GM18502 (cell line): ENCODE data around the gene EXOSC10.
"Not testable (repeated sequence)": the region's sequence is repeated elsewhere in the genome, so short reads cannot be mapped to it uniquely, and the experiment has no call there.

ENCODE experiments used
- ATAC-seq: cut with Tn5 transposase; IDR thresholded peaks from one replicate; pipeline ENCODE4 v1.9.1; 2021; ENCODE audit warnings: mild to moderate bottlenecking; ENCODE audit not compliant: unreplicated experiment, poor library complexity

EXOSC10 gene

DNA sequence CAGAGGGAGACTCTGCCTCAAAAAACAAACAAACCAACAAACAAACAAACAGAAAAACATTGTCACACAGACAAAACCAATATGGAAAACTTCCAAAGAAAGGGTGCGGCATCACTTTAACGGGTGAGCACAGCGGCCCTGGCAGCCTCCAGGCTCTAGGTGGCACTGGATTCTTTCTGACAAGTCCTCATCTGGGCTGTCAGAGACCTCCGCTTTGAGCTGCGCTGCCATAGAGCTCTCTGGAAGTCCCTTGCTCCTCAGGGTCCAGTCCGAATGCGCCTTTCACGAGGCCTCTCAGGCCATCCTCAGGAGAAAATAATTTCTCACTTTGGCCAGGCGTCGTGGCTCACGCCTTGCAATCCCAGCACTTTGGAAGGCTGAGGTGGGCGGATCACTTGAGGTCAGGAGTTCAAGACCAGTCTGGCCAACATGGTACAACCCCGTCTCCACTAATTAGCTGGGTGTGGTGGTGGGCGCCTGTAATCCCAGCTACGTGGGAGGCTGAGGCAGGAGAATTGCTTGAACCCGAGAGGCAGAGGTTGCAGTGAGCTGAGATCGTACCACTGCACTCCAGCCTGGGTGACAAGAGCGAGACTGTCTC, 35.6 kb downstream of the EXOSC10 start:
- ATAC-seq, result not testable (repeated sequence)

DNA sequence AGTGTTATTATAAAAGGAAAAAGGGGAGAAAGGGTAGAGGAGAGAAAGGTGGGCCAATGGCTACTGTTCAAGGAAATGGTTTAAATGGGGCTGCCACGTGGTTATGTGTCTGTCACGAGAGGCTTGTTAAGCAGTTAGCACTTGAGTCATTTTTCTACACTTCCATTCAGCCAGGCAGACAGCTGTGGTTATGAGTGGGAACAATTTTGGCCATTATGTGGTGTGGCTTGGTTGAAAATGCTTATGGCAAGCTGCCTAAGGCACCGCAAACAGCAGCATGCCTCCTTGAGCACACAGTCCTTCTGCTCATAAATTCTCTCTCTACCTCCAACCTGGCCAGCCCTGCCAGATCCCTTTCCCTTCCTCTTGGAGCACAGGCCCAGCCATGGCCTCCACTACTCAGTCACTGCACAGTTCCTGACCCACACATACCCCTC, 36.7 kb downstream of the EXOSC10 start:
- ATAC-seq, result no peak

DNA sequence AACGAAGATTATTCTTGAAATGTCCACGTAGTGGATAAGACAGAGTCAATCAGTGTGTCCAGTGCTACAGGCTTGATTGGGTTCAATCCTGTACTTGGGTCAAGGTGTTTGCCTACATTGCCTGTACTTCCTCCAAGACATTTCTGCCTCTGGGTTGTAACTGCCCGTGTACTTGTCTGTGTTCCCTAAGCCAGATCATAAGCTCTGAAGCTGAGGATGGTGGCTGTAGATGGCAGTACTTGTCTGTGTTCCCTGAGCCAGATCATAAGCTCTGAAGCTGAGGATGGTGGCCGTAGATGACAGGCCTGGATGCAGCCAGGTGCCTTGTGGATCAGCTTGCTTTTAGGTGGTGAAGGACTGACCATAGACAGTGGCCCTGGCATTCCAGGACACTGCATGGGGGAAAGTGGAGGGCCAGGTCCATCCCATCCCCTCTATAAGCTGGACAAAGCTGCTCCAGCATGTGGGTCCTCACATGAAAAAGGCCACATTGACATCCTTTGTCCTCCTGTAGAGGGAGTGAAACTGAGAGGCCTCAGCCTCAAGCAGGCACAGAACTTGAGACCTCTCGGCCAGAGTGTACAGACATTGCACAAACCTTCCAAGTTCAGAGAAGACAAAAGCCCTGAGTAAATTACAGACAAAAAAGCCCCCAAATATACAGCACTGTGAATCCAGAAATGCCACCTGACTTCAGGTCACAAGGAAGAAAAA, 37.9 kb downstream of the EXOSC10 start:
- no peak for ATAC-seq

DNA sequence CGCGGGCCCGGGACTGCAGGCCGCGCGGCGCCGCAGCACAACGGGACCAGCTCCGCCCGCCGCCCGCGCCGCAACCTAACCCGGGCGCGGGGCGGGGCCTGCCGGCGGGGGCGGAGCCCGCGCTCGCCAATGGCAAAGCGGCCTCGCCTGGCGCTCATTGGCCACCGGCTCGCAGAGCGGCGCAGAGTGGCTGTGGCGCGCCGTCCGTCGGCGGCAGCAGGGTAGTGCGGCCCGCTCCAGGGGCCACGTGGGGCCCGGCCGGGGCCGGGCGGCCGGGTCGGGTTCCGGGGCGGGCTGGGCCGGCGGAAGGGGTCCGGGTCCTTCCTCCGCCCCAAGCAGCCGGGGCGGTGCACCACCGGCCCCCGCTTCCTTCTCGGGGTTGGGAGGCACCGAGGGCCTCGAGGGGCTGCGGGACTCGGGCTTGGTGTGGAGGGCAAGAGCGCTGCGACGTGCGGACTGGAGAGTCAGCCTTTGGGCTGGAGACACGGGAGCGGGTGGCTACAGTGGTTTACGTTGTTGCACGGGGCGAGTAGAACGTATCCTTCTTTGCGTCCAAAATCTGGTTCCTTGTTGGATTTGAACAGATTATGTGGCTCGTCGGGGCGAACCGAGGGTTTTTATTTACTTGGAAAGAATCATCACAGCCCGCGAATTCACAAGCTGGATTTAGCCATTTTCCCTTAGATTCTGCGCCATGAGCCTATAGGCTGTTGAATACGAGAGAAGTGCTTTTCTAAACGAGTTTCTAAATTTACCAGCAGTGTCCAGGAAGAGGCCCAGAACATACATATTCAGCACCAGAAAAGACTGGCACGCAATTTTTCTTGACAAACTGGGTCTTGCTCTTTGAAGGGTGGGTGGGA, 39.5 kb downstream of the EXOSC10 start, which contains the start of gene SRM:
Gene SRM (minus strand): TSS at position 51 of the 863 bp plus-strand sequence. CDS start 75 bp downstream, outside the sequence.
- ATAC-seq, result peak; percentile 90

- ATAC-seq, result peak; percentile 24
Measured at GRCh38 chr1:11059155-11059967, 40.3 kb downstream of the EXOSC10 start.

DNA sequence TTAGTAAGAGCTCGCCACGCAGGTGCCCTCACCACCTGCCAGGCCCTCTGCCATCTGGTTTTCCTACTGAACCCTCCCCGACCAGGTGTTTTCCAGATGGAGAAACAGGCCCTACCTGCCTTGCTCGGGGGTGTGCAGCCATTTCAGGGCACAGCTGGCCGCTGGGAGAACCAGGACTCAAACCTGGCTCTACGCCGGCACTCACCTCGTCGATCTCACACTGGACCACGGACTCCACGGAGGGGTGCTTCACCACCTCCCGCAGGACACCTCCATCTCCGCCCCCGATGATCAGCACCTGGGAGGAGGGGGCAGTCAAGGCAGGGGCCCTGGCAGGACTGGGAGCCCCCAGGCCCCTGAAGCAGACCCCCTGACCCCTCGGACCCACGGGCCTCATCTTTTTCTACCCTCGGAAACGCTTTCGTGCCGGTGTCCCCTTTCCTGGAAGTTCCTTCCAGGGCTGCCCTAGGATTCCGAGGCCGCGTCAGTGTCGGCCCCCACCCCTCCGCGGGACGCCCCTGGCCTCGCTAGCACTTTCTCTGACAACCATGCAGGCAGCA, 41.0 kb downstream of the EXOSC10 start:
- no peak for ATAC-seq

DNA sequence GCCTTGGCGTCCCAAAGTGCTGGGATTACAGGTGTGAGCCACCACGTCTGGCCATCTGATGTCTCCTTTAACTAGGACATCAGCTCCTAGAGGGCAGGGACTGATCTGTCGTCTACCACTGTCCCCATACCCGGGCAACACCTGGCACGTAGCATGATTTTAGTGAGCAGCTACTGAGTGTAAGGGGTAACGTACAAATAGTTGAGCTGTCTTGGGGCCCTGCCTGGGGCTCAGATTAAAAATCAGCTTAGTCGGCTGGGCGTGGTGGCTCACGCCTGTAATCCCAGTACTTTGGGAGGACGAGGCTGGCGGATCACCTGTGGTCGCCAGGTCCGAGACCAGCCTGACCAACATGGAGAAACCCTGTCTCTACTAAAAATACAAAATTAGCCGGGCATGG, 41.6 kb downstream of the EXOSC10 start:
- no peak for ATAC-seq

GRCh38 chr1:11057477-11057876, 42.2 kb downstream of the EXOSC10 start:
- no peak for ATAC-seq

- no peak for ATAC-seq
Measured at GRCh38 chr1:11056504-11056903, 43.2 kb downstream of the EXOSC10 start.

DNA sequence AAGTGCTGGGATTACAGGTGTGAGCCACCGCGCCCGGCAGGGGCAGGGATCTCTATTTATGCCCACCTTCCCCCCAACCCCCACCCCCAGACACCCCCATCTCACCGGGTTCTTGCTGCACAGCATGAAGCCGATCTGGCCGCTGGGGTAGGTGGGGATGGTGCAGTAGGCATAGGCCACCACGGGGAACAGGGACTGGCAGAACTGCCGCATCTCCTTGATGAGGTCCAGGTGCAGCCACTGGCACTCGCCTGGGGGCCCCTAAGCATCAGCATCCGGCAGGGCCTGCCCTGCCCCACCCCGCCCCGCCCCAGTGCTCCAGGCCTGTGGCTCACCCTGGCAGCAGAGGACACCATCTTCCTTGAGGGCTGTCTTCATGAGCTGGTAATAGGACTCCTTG, 44.0 kb downstream of the EXOSC10 start:
- no peak for ATAC-seq

GRCh38 chr1:11054666-11055065, 45.0 kb downstream of the EXOSC10 start:
- ATAC-seq, result no peak

DNA sequence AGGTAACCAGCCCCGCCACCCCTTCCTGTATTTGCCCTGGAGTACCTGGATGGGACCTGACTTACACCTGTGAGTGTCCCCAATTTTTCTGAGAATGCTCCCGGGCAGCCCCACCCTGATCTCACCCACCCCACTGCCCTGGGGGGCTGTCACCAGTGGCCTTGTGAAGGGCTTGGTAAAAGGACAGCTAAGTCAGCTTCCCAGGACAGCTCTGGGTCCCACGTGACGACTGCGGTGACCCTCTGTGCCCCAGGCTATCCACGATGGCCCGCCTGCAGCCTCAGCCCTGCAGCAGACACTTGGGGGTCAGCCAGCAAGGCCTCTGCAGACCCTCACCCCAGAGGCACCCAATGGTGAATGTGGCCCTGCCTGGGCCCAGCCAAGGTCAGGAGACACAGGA, 45.5 kb downstream of the EXOSC10 start:
- ATAC-seq, result no peak

DNA sequence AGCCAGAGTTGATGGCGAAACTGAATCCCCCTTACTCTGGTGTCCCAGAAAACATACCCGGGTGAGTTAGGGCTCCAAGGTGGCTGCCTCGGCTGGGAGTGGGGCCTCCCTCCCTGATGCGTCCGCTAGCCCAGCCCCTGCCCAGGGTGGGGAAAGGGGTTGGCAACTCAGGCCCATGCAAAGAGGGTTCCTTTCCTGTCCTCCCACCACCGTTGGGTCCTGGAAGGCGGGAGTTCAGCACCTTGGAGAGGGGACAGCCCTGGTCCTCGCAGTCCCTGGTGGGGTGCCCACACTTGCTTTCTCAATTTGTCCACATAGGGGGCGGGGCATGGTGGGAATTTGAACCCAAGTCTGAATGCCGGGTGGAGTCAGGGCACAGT, 45.9 kb downstream of the EXOSC10 start:
- no peak for ATAC-seq

GRCh38 chr1:11052839-11053757, 46.6 kb downstream of the EXOSC10 start:
- ATAC-seq, result no peak

GRCh38 chr1:11051781-11052511, 47.7 kb downstream of the EXOSC10 start:
- no peak for ATAC-seq

GRCh38 chr1:11051121-11051520, 48.5 kb downstream of the EXOSC10 start:
- ATAC-seq, result not testable (repeated sequence)

GRCh38 chr1:11046625-11047365, 52.9 kb downstream of the EXOSC10 start, which contains the start of gene MASP2:
Gene MASP2, minus strand, starts transcription at chr1:11047239. Its CDS starts 32 bp downstream, at chr1:11047207.
- ATAC-seq, result no peak

DNA sequence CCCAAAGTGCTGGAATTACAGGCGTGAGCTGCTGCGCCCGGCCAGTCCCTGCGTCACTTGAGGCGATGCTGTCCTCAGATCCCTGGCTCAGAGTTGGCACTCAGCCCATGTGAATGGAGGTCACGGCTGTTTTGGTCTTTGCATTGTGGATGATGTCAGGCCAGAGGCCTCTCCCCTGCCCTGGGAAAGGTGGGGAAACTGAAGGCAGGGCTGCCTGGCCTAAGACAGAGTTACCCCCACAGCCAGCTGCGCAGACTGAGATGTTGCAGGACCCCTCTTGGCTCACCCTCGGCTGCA, 53.5 kb downstream of the EXOSC10 start:
- no peak for ATAC-seq
